Gastrocnemius medialis (tissue), 4 donors: Measurements from ENCODE around the gene COL4A1.

Experiments used
- POLR2A ChIP-seq, 2 donors: fragments of 450-650 bp; IDR thresholded peaks; one replicate each; pipeline ENCODE4 v1.6.1; 2017; ENCODE audit warnings: antibody characterized with exemption in 2 of 2, mild to moderate bottlenecking in 2 of 2, moderate library complexity in 2 of 2
- TF ChIP-seq, protein P1 (sequence below), 5 experiments: fragments of 450-650 bp in 3 of 5; fragments of 200-600 bp in 2 of 5; sonication (generic) in 2 of 5; IDR thresholded peaks in 4 of 5; conservative IDR thresholded peaks in 1 of 5; 1 replicate in 4 of 5; 2 replicates in 1 of 5; pipeline ENCODE4 v1.5.1; 2016 to 2019; ENCODE audit warnings: antibody characterized with exemption in 5 of 5, mild to moderate bottlenecking in 3 of 5, moderate library complexity in 3 of 5

DNA sequence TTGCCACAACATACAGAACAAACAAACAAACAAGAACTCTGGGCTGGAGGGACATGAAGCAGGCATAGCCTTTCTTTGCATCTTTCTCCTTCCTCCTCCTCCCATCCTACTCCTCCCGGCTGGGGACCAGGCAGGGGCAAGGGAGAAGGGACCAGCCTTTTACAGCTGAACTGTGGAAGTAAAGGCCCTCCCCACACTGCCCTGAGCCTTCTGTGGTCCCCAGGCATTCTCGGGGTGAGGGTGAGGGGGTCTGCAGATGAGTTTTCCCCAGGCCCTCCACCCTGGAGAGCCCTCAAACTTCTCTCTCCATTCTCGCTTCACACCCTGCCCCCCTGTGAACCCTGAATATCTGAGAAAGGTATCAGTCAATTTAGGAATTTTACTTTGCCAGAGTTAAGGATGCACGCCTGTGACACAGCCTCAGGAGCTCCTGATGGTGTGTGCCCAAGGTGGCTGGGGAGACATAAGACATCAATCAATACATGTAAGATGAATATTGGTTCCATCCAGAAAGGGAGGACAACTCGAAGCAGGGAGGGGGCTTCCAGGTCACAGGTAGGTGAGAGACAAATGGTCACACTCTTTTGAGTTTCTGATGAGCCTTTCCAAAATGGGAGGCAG lies 170.9 kb downstream of the COL4A1 start:
- TF ChIP-seq POLR2A (IDR thresholded peaks at IDR 0.05): no peak
- TF ChIP-seq, protein P1, sequence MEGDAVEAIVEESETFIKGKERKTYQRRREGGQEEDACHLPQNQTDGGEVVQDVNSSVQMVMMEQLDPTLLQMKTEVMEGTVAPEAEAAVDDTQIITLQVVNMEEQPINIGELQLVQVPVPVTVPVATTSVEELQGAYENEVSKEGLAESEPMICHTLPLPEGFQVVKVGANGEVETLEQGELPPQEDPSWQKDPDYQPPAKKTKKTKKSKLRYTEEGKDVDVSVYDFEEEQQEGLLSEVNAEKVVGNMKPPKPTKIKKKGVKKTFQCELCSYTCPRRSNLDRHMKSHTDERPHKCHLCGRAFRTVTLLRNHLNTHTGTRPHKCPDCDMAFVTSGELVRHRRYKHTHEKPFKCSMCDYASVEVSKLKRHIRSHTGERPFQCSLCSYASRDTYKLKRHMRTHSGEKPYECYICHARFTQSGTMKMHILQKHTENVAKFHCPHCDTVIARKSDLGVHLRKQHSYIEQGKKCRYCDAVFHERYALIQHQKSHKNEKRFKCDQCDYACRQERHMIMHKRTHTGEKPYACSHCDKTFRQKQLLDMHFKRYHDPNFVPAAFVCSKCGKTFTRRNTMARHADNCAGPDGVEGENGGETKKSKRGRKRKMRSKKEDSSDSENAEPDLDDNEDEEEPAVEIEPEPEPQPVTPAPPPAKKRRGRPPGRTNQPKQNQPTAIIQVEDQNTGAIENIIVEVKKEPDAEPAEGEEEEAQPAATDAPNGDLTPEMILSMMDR (IDR thresholded peaks at IDR 0.05 in 4 of 5, conservative IDR thresholded peaks at IDR 0.05 in 1 of 5): no peak
